Endothelial cell of umbilical vein (primary cell): ENCODE data around the gene KRT38. TPM values are rescaled to one million over a fixed set of nuclear protein-coding genes. Genes with fewer than 3 reads are reported as not detected.

ENCODE experiments used
- BruUV-seq: library from RNA; stranded (reverse); fragments of 400-500 nt; replicated peaks from 2 replicates; lab custom pipeline; 2021; lab: Mats Ljungman, UMichigan
- CTCF ChIA-PET: fragments of 300-600, 350-600 bp; sonication (Branson Sonifier 250); formaldehyde crosslinking; loops from one replicate; lab custom pipeline; 2021; ENCODE audit warnings: antibody characterized with exemption, inconsistent platforms; lab: Charles Lee
- POLR2A ChIA-PET: fragments of 300-600, 350-600 bp; sonication (Branson Sonifier 250); formaldehyde crosslinking; loops from one replicate; lab custom pipeline; 2021; ENCODE audit warnings: antibody characterized with exemption, inconsistent platforms; lab: Charles Lee
- DNase-seq: peaks from one replicate; pipeline ENCODE4 v3.0.0-alpha.2; 2011; ENCODE audit warnings: low read depth, low spot score
- FAIRE-seq: peaks from 2 replicates; lab custom pipeline; 2011; peaks lifted over from hg19 to GRCh38; lab: Jason Lieb, UNC
- H2AFZ ChIP-seq: 2 replicates; pipeline ENCODE4 v1.6.0; 2012; ENCODE audit warnings: low read depth, low read length, control low read depth, inconsistent platforms
- H3K27ac ChIP-seq: 2 replicates; pipeline ENCODE4 v1.5.1; 2011; ENCODE audit warnings: low read depth, mild to moderate bottlenecking, control low read depth, low read length, moderate library complexity; ENCODE audit not compliant: insufficient read depth
- H3K27me3 ChIP-seq, 2 experiments: 2 replicates each; pipeline versions ENCODE4 v1.6.0 to v1.6.1; 2011; ENCODE audit warnings: low read length in 2 of 2, mixed read lengths in 1 of 2; ENCODE audit not compliant: control insufficient read depth in 2 of 2, insufficient read depth in 2 of 2
- H3K36me3 ChIP-seq, 2 experiments: 2 replicates in 1 of 2; 3 replicates in 1 of 2; pipeline ENCODE4 v1.5.1; 2011; ENCODE audit warnings: low read length in 2 of 2, mild to moderate bottlenecking in 1 of 2, moderate library complexity in 1 of 2; ENCODE audit not compliant: control insufficient read depth in 2 of 2, insufficient read depth in 2 of 2; ENCODE audit errors: extremely low read depth in 1 of 2
- H3K4me1 ChIP-seq: 3 replicates; pipeline ENCODE4 v1.5.1; 2011; ENCODE audit warnings: mild to moderate bottlenecking, low read length; ENCODE audit not compliant: control insufficient read depth, insufficient read depth; ENCODE audit errors: extremely low read depth
- H3K4me2 ChIP-seq: 2 replicates; pipeline ENCODE4 v1.6.1; 2011; ENCODE audit warnings: low read length, control low read depth, mixed read lengths; ENCODE audit not compliant: insufficient read depth
- H3K4me3 ChIP-seq, 3 experiments: fragments of 200-600 bp in 1 of 3; sonication (generic), shearing (Covaris generic) in 1 of 3; replicated peaks in 1 of 3; 2 replicates each; pipeline ENCODE4 v1.5.1; 2011 to 2016; ENCODE audit warnings: control low read depth in 3 of 3, low read length in 3 of 3, mild to moderate bottlenecking in 2 of 3, inconsistent platforms in 1 of 3, low read depth in 1 of 3, moderate library complexity in 1 of 3; ENCODE audit not compliant: insufficient read depth in 1 of 3
- H3K79me2 ChIP-seq: 2 replicates; pipeline ENCODE4 v1.6.0; 2012; ENCODE audit warnings: low read length, inconsistent platforms; ENCODE audit not compliant: control insufficient read depth, insufficient read depth
- H3K9ac ChIP-seq: replicated peaks from 2 replicates; pipeline ENCODE3; 2011; ENCODE audit warnings: low read length, control low read depth; ENCODE audit not compliant: insufficient read depth; ENCODE audit errors: extremely low read depth
- H3K9me1 ChIP-seq: replicated peaks from 3 replicates; pipeline ENCODE4 v1.6.0; 2011; ENCODE audit warnings: mild to moderate bottlenecking, low read length; ENCODE audit not compliant: control insufficient read depth, insufficient read depth; ENCODE audit errors: extremely low read depth
- H3K9me3 ChIP-seq: replicated peaks from 2 replicates; pipeline ENCODE4 v1.5.1; 2012; ENCODE audit warnings: low read length, inconsistent platforms; ENCODE audit not compliant: control insufficient read depth, insufficient read depth
- H4K20me1 ChIP-seq: replicated peaks from 2 replicates; pipeline ENCODE3; 2011; ENCODE audit warnings: mild to moderate bottlenecking, low read length; ENCODE audit not compliant: control insufficient read depth, insufficient read depth; ENCODE audit errors: extremely low read depth
- EZH2 ChIP-seq: IDR thresholded peaks from 2 replicates; pipeline ENCODE4 v1.6.1; 2012; ENCODE audit warnings: borderline replicate concordance, low read depth, mild to moderate bottlenecking, moderate library complexity, low read length, inconsistent platforms; ENCODE audit not compliant: severe bottlenecking
- FOS ChIP-seq: IDR thresholded peaks from 2 replicates; pipeline ENCODE4 v1.6.1; 2011; ENCODE audit warnings: mild to moderate bottlenecking, low read length, moderate library complexity, borderline replicate concordance; ENCODE audit not compliant: insufficient read depth
- GATA2 ChIP-seq: IDR thresholded peaks from 2 replicates; pipeline ENCODE4 v1.7.0; 2011; ENCODE audit warnings: low read depth, mild to moderate bottlenecking, moderate library complexity, mixed read lengths, low read length; ENCODE audit not compliant: insufficient read length, insufficient read depth
- JUN ChIP-seq: IDR thresholded peaks from 2 replicates; pipeline ENCODE4 v1.6.1; 2011; ENCODE audit warnings: borderline replicate concordance, low read depth; ENCODE audit not compliant: insufficient read length, insufficient read depth
- MYC ChIP-seq: IDR thresholded peaks from one replicate; pipeline ENCODE4 v1.6.1; 2011; ENCODE audit warnings: mild to moderate bottlenecking, low read depth, low read length
- POLR2A ChIP-seq: IDR thresholded peaks from 2 replicates; pipeline ENCODE4 v1.6.1; 2012; ENCODE audit warnings: low read depth, mild to moderate bottlenecking, control low read depth, low read length
- POLR2AphosphoS5 ChIP-seq: IDR thresholded peaks from 2 replicates; pipeline ENCODE4 v1.6.1; 2012; ENCODE audit warnings: low read depth, mild to moderate bottlenecking, control low read depth, low read length, moderate library complexity; ENCODE audit not compliant: insufficient read depth
- dilution Hi-C: fragments of 300-500 bp; cut with MboI; formaldehyde crosslinking; loops from one replicate; pipeline ENCODE4 v1.15.0; 2019; ENCODE audit warnings: low sequenced_read_pairs; ENCODE audit not compliant: extremely low pct_ligation_motif_present
- intact Hi-C: fragments of 100-400 bp; cut with micrococcal nuclease; formaldehyde crosslinking; loops from one replicate; pipeline ENCODE4 v1.10.0; 2022
- polyA plus RNA-seq, 4 experiments: library from polyadenylated mRNA; depleted of rRNA in 3 of 4; stranded (reverse) in 3 of 4; unstranded in 1 of 4; fragments of >200 nt; gene quantifications; 2 replicates each; pipeline versions ENCODE4 v1.2.1 to v1.2.3, GENCODE V29; 2011 to 2012; ENCODE audit warnings: missing spikeins in 1 of 4
- total RNA-seq: library from RNA; stranded (reverse); gene quantifications from 2 replicates; pipeline ENCODE4 v1.2.3, GENCODE V29; 2021
- TF ChIP-seq, protein P1 (sequence below): IDR thresholded peaks from 2 replicates; pipeline ENCODE4 v1.6.1; 2011; ENCODE audit not compliant: insufficient read depth, insufficient read length
- TF ChIP-seq, protein P2 (sequence below), 2 donors: IDR thresholded peaks; 1 replicate in 1 of 2; 2 replicates in 1 of 2; pipeline ENCODE4 v1.5.1; 2011; ENCODE audit warnings: low read length in 2 of 2, mild to moderate bottlenecking in 2 of 2, moderate library complexity in 2 of 2, control low read depth in 1 of 2, inconsistent platforms in 1 of 2, low read depth in 1 of 2; ENCODE audit not compliant: insufficient read depth in 1 of 2; ENCODE audit errors: extremely low read depth in 1 of 2

The KRT38 gene
- total and polyA plus RNA-seq, 2 donors (not counting 3 experiments of a cell fraction or from before 2014, with no cell fraction given) = not detected

GRCh38 chr17:41387670-41388069 is 53.1 kb downstream of the KRT38 start:
- H3K9ac ChIP-seq = no peak overlapping the region
- no peak for TF ChIP-seq POLR2AphosphoS5
- TF ChIP-seq MYC = no peak
- no peak for TF ChIP-seq FOS
- TF ChIP-seq GATA2 = no peak
- TF ChIP-seq EZH2 = no peak
- no peak for TF ChIP-seq JUN
- TF ChIP-seq, protein P1, sequence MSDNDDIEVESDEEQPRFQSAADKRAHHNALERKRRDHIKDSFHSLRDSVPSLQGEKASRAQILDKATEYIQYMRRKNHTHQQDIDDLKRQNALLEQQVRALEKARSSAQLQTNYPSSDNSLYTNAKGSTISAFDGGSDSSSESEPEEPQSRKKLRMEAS = no peak
- TF ChIP-seq POLR2A = no peak
- TF ChIP-seq, protein P2, sequence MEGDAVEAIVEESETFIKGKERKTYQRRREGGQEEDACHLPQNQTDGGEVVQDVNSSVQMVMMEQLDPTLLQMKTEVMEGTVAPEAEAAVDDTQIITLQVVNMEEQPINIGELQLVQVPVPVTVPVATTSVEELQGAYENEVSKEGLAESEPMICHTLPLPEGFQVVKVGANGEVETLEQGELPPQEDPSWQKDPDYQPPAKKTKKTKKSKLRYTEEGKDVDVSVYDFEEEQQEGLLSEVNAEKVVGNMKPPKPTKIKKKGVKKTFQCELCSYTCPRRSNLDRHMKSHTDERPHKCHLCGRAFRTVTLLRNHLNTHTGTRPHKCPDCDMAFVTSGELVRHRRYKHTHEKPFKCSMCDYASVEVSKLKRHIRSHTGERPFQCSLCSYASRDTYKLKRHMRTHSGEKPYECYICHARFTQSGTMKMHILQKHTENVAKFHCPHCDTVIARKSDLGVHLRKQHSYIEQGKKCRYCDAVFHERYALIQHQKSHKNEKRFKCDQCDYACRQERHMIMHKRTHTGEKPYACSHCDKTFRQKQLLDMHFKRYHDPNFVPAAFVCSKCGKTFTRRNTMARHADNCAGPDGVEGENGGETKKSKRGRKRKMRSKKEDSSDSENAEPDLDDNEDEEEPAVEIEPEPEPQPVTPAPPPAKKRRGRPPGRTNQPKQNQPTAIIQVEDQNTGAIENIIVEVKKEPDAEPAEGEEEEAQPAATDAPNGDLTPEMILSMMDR (IDR thresholded peaks at IDR 0.05; ENCODE audit: extremely low read depth in 1 of 2, insufficient read depth in 1 of 2, low read depth in 1 of 2, low read length in 2 of 2) = no peak
- BruUV-seq = no TSS peak
- intact Hi-C loops = no loop called here
- H3K4me3 ChIP-seq = no peak overlapping the region
- no peaks in the 10 kb centered on the region for H3K79me2 ChIP-seq
- DNase-seq (no peak), FAIRE-seq (no peak)
- H2AFZ ChIP-seq = no peak overlapping the region
- no peaks in the 10 kb centered on the region for H3K9me1 ChIP-seq
- H3K27ac ChIP-seq = no peak overlapping the region
- H3K36me3 ChIP-seq = no peaks in the 10 kb centered on the region
- H3K4me2 ChIP-seq = no peak overlapping the region
- dilution Hi-C loops = no loop called here
- no peaks in the 10 kb centered on the region for H4K20me1 ChIP-seq
- H3K9me3 ChIP-seq = no peaks in the 10 kb centered on the region
- CTCF ChIA-PET = no interaction called here
- H3K4me1 ChIP-seq = no peaks in the 10 kb centered on the region
- POLR2A ChIA-PET = no interaction called here
- H3K27me3 ChIP-seq = peaks cover 5 to 16% of the 10 kb centered on the region in 2 experiments
